Stimulated activated CD4-positive, alpha-beta T cell treated with anti-CD3 and anti-CD28 coated beads, Interleukin-1b, Interleukin-23, amount 100 ng/mL, for 24 hours (primary cell): ENCODE results near the gene PHOX2A.
"Not testable (repeated sequence)": the region's sequence is repeated elsewhere in the genome, so short reads cannot be mapped to it uniquely, and the experiment has no call there.

Source experiments
- DNase-seq, 4 experiments: peaks; one replicate each; pipeline ENCODE4 v3.0.0-alpha.2; 2020; ENCODE audit warnings: low read depth in 4 of 4, low spot score in 1 of 4

The PHOX2A gene

DNA sequence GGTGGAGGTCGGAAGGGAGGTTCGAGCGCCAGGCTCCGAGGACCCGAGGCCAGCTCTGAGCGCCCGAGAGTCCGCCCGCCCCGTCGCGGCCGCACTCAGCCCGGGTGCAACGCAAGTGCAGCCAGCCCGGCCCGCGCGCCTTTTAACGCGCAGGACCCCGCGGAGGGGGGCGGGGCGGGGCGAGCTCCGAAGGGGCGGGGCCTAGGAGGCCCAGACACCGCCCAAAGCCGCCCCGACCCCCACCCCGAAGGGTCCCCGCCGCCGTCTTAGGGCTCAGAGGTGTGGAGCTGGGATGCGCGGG is at the start of gene PHOX2A:
TSS of gene PHOX2A (minus strand) at position 117 of the 301 bp plus-strand sequence. CDS start 172 bp downstream, outside the sequence.
- no peak for DNase-seq

GRCh38 chr11:72293391-72293790 is 49.4 kb upstream of the PHOX2A start:
- no peak for DNase-seq

DNA sequence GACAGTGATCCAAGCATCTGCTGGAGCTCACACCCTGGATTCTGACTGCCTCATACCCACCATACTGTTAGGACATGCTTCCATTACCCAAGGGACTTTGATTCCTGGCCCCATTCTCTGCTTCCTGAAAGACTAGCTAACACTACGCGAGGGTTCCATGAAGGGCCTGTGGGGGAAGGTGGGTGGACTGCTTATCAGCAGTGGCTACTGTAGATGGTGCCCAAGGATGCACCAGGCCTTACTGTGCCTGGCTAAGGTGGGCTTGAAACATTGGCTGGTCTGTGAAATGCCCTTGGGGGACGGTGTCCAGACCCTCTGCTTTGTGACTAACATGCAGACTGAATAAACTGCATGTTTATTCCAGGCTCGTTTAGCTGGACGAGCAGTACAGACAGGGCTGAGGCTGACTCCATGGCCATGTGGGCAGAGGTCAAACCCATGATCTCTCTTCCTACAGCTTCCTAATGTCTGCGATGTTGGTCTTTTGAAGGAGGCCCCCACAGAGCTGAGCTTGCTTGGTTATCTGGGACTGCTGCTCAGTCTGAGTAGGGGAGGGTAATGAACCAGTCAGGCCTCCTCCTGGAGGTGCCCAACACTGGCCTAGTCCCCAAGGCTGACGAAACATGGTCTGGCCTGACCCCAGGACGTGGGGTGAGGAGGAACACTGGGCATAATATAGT is 48.3 kb upstream of the PHOX2A start:
- DNase-seq: no peak

GRCh38 chr11:72290741-72291140 is 46.8 kb upstream of the PHOX2A start:
- not testable (repeated sequence) for DNase-seq

DNA sequence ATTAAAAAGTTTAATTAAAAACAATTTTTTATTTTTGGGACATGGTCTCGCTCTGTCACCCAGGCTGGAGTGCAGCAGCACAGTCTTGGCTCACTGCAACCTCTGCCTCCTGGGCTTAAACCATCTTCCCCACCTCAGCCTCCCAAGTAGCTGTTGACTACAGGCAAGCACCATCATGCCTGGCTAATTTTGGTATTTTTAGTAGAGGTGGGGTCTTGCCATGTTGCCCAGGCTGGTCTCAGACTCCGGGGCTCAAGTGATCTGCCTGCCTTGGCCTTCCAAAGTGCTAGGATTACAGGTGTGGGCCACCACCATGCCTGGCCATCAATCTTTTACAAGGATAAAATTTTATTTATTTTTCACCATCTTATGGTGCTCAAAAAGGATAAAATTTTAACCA is 43.3 kb upstream of the PHOX2A start:
- no peak for DNase-seq

DNA sequence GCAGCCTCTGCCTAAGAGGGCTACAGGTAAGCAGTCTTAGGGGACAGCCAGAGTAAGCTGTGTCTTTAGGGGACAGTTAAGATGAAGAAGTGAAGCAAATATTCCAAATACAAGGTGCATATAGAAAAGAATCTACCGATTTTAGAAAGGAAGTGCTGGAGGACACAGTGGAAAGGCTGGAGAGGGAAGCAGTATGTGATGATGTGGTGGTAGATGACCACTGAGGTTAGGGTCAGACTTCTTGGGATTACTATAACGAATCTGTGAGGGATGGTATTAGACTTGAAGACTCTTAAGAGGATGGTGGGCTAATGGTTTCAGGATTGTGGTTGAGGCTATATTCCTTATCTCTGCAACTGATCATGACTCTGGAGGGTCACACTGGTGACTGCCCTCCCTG is 40.0 kb upstream of the PHOX2A start:
- DNase-seq: no peak

DNA sequence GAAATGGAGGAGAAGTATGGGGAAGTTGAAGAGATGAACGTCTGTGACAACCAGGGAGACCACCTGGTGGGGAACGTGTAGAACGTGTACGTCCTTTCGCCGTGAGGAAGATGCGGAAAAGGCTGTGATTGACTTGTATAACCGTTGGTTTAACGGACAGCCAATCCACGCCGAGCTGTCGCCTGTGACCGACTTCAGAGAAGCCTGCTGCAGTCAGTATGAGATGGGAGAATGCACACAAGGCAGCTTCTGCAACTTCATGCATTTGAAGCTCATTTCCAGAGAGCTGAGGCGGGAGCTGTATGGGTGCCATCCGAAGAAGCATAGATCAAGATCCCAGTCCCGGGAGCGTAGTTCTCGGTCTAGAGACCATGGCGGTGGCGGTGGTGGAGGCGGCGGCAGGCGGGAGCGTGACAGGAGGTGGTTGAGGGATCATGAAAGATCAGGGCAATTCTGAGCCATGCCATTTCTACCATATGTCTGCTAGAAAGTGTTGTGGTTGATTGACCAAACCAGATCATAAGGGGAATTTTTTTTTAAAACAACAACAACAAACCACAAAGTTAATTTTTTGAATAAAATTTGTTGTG is 36.8 kb upstream of the PHOX2A start:
- DNase-seq: no peak

- no peak for DNase-seq
Observed at GRCh38 chr11:72280037-72280436, 36.1 kb upstream of the PHOX2A start.

- no peak for DNase-seq
Observed at GRCh38 chr11:72278905-72279304, 34.9 kb upstream of the PHOX2A start.

DNA sequence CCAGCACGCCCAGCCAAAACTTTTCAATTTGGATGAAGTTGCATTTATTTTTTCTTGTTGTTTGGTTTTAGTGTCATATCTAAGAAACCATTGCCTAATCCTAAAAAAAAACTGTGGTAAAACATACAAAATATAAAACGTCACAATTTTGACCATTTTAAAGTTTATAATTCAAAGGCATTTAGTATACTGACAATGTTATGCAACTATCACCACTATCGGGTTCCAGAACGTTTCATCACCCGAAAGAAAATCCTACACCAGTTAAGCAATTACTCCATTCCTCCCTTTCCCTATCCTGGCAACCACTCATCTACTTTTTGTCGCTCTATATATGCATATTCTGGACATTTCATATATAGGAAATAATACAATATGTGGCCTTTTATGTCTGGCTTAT is 30.5 kb upstream of the PHOX2A start:
- DNase-seq: no peak

DNA sequence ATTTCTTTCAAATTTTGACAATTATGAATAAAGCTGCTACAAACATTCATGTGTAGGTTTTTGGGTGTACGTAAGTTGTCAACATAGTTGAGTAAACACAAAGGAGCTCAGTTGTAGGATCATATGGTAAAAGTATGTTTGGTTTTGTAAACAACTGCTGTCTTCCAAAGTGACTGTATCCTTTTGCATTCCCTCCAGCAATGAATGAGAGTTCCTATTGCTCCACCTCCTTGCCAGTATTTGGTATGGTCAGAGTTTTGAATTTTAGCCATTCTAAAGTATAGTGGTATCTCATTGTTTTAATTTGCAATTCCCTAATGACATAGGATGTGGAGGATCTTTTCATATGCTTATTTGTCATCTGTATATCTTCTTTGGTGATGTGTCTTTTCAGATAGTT is 28.0 kb upstream of the PHOX2A start:
- no peak for DNase-seq

- DNase-seq: no peak
Observed at GRCh38 chr11:72267956-72268617, 24.1 kb upstream of the PHOX2A start.

DNA sequence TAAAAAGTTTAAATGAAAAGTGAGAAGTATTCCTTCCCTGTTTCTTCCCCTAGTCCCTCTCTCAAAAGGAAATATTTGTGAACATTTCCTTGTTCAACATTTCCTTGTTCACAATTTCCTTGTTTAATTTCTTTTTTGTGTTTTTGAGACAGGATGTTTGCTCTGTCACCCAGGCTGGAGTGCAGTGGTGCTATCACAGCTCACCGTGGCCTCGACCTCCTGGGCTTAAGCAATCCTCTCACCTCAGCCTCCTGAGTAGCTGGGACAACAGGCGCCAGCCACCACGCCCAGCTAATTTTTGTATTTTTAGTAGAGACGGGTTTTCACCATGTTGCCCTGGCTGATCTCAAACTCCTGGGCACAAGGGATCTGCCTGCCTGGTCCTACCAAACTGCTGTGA is 23.0 kb upstream of the PHOX2A start:
- not testable (repeated sequence) for DNase-seq

DNA sequence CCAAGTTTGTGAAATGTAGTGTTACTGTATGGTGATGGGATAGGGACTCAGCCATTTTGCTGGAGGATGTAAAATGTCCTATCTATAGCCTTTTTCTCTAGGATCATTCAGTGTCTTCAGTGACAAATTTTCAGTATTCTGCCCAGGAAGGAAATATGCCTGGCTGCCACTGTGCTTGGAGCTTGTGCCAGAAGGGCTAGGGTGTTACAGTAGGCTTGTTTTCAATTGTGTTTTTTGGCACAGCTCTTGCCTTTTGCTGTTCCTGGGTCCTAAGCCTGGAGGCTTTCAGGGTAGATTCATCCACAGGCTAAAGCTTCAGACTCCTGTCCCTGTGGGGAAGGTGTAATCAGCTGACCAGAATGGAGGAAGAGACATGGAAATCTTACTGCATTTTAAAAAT is 22.0 kb upstream of the PHOX2A start:
- no peak for DNase-seq

- DNase-seq: no peak
Observed at GRCh38 chr11:72263361-72263760, 19.4 kb upstream of the PHOX2A start.

- no peak for DNase-seq
Observed at GRCh38 chr11:72260574-72260973, 16.6 kb upstream of the PHOX2A start.

DNA sequence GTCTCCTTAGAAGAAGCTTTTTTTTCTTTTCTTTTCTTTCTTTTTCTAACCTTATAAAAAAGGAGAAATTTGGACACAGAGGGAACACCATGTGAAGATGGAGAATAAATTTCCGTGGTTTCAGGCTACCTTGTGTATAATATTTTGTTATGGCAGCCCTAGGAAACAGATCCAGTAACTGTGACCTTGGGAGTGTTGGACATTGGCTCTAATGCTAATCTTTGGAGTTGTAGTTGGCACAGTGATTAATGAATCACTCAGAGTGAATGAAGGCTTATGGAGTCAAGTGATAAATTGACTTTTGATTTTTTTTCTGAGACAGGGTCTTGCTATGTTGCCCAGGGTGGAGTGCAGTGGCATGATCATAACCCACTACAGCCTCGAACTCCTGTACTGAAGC is 15.5 kb upstream of the PHOX2A start:
- DNase-seq: no peak

DNA sequence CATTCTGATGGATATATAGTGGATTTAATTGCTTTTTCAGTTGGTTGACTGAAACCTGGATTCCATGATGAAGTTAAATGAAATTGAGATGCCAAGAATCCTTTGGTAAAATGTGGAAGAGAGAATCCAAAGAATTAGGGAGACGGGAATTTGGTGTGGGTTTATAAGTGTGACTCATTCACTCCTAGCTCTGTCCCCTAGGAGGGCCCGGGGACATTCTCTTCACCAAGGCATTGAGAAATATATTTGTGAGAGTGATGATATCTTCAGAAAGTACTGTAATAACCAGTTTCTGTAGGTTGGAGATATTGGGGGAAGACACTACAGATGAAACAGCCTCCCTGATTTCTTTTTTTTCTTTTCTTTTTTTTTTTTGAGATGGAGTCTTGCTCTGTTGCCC is 13.6 kb upstream of the PHOX2A start:
- no peak for DNase-seq

GRCh38 chr11:72254299-72254993 is 10.5 kb upstream of the PHOX2A start:
- DNase-seq: no peak

DNA sequence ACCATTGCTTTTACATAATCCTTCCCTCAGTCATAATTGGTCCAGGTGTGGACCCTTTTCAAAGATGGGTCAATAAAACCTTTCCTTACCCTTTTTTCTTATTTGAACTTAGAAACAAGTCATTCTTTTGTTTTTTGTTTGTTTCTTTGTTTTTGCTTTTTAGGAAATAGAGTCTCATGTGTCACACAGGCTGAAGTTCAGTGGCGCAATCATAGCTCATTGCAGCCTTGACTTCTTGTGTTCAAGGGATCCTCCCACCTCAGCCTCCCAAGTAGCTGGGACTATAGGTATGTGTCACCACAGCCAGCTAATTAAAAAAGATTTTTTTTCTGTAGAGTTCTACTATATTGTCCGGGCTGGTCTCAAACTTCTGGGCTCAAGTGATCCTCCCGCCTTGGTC is 9.4 kb upstream of the PHOX2A start:
- no peak for DNase-seq

DNA sequence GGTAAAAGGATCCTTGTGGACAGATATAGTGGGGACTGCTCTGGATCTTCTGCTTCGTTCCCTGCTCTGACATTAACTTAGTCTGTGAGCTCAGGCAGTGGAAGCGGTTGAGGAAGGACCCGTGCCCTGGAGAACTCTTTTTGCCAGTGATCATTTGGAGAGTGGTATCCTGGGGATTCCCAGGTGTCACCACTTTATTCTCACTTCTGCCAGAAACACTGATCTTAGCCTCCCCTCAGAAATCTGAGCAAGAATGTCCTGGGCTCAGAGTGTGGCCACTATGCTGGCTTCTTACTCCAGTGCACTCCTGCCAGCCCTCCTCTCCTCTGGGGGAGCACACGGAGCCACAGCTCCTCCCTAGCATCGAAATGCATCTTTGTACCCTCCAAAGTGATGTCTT is 7.6 kb upstream of the PHOX2A start:
- no peak for DNase-seq
